Stimulated activated CD4-positive, alpha-beta T cell treated with anti-CD3 and anti-CD28 coated beads, Interleukin-12 subunit alpha, Interleukin-12 subunit beta, amount 100 ng/mL, for 24 hours (primary cell): ENCODE data around the gene ROPN1L.
"Not testable (repeated sequence)": the region's sequence is repeated elsewhere in the genome, so short reads cannot be mapped to it uniquely, and the experiment has no call there.

Experiments
- DNase-seq, 2 experiments: peaks; one replicate each; pipeline ENCODE4 v3.0.0-alpha.2; 2020; ENCODE audit warnings: low read depth in 2 of 2

Gene ROPN1L

GRCh38 chr5:10501554-10502075, 59.9 kb downstream of the ROPN1L start:
- DNase-seq = no peak

- DNase-seq = no peak
Observed at GRCh38 chr5:10502130-10502529, 60.5 kb downstream of the ROPN1L start.

GRCh38 chr5:10502578-10502977, 60.9 kb downstream of the ROPN1L start:
- DNase-seq = no peak

GRCh38 chr5:10503321-10503720, 61.6 kb downstream of the ROPN1L start:
- no peak for DNase-seq

- no peak for DNase-seq
Observed at GRCh38 chr5:10503997-10504793, 62.5 kb downstream of the ROPN1L start.

- DNase-seq = no peak
Observed at GRCh38 chr5:10505517-10506095, 63.9 kb downstream of the ROPN1L start.

- DNase-seq = no peak
Observed at GRCh38 chr5:10506535-10506934, 64.9 kb downstream of the ROPN1L start.

GRCh38 chr5:10507575-10508096, 66.0 kb downstream of the ROPN1L start:
- no peak for DNase-seq

GRCh38 chr5:10509575-10509974, 67.9 kb downstream of the ROPN1L start:
- DNase-seq = no peak

GRCh38 chr5:10511741-10512640, 70.3 kb downstream of the ROPN1L start:
- DNase-seq = no peak

GRCh38 chr5:10513501-10514442, 72.1 kb downstream of the ROPN1L start:
- DNase-seq = no peak

- DNase-seq = not testable (repeated sequence)
Observed at GRCh38 chr5:10514572-10514971, 72.9 kb downstream of the ROPN1L start.
